ENCODE measurements around the gene MYL7. TPM values are rescaled to one million over a fixed set of nuclear protein-coding genes. Genes with fewer than 3 reads are reported as not detected.

MYL7 gene, protein sequence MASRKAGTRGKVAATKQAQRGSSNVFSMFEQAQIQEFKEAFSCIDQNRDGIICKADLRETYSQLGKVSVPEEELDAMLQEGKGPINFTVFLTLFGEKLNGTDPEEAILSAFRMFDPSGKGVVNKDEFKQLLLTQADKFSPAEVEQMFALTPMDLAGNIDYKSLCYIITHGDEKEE
- total RNA-seq, result not detected in 2 replicates

DNA sequence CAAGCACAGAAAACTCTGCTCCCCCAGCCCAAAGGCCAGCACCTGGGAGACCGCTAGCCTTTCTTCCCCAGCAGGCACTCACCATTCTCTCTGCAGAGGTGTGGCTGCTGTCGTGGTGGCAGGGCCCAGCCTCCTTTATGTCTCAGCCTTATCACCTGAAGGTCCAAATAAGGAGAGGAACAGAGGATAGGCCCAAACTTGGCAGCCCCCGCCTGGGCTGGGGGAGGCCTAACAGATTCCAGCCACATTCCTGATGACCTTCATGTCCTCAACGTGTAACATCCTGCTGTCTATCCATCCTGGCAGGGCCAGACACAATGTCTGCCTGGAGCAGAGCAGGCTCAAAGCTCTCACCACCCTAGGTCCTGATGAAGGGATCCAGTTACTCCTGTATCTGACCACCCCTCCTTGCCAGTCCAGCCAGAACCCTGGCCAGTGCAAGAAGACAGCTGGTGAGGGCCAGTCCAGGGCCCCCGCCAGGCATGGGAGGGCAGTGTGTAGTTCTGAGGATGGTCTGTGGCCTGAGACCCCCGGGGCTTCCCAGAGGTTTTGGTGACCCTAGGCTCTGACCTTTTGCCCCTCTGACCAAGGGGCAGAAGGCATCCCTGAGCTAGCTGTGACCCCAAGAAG is at the start of gene MYL7:
TSS of gene MYL7 (minus strand) at position 112 of the 630 bp plus-strand sequence. CDS start at position 85, 27 bp downstream.

DNA sequence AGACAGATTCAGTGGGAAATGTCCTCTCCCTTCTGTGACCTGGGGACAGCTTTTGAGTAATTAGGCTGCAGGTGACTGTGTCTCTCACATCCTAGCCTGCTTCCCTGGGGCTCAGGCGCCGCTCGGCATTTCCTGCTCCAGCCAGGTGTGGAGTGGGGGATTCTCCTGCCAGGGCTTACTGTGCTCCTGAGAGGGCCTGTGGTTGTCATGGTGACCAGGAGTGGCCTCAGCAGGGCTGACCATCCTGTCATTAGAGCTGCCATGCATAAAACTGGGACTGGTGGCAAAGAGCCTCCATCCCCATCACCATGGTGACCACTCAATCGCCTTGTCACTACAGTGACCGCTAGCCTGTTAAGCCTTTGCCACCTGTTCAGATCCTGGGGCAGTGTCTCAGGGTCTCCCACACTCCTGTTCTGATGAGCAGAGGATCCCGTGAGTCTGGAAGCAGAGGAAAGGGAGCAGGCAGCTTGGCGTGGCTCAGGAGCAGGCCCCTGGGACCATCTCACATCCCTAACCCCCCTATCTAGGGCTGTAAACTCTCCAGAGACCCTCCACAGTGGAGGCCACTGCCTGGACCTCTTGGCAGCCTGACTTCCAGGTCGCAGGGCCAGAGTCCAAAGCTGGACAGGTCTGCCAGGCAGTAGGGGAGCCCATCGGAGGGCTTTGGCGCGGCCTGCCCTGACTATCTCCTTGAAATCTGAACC is 48.3 kb upstream of the MYL7 start, which contains the start of gene GCK:
TSS of gene GCK (minus strand) at position 154 of the 707 bp plus-strand sequence. CDS start 486 bp downstream, outside the sequence.

DNA sequence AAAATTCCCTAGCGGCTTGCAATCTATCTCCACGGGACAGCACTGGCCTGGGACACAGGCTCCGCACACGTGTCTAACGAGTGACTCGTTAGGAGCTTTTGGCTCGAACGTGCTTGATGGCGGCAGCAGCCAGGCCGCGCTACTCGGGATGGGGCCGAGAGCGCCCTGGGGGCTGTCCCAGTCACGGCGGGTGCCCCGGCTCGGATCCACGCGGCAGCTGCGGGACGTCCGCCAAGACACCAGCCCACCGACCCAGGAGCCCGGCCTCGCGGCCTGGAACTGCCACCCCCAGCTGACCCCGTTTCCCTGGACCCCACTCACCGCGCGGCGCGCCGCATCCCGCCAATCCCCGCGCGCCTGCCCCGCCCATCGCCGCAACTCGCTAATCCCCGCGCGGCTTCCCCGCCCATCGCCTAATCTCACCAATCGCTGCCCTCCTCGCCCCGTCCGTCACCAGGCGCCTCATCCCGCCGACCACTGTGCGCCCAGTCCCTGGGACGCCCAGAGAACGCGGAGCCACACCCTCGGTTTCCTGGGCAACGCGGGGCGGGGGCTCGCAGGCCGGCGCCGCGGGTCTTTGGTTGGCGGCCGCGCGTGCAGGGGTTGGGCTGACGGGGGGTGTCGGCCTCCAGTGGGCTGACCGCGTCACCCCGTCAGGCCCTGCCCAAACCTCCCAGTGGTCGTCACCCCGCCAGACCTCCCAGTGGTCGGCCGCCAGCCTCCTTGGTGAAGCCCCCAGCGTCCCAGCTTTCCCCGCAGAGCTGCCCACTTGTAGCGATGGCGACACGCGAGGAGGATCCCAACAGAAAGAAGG is 17.7 kb downstream of the MYL7 start, which contains the start of gene POLD2:
TSS of gene POLD2 (minus strand) at position 359 of the 814 bp plus-strand sequence. CDS start 1,495 bp downstream, outside the sequence.

DNA sequence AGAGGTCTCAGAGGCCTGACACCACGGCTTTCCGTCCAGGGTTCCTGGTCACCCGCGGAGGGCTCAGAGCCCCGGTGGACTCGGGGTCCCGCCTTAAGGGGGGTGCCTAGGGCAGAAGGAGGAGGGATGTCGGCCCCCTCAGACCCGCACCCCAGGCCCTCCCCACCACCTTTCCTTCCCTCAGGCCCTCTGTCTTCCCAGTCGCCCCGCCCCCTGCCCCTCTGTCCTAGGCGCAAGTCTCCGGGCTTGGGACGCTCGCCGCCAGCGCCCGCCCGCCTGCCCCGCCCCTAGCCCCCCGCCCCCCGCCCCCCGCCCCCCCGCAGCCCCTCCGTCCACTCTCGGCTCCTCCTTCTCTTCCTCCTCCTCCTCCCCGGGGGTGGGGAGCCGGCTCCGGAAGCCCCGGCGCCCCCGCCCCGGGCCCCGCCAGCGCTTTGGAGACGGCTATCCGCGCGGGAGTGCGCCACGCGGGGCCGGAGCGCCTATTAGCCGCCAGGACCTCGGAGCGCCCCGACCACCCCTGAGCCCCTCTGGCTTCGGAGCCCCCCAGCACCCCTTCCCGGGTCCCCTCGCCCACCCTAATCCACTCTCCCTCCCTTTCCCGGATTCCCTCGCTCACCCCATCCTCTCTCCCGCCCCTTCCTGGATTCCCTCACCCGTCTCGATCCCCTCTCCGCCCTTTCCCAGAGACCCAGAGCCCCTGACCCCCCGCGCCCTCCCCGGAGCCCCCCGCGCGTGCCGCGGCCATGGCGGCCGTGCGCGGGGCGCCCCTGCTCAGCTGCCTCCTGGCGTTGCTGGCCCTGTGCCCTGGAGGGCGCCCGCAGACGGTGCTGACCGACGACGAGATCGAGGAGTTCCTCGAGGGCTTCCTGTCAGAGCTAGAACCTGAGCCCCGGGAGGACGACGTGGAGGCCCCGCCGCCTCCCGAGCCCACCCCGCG is 36.9 kb downstream of the MYL7 start, which contains the start of gene AEBP1:
TSS of gene AEBP1 (plus strand) at position 423 of the 937 bp plus-strand sequence. CDS start at position 744, 321 bp downstream.

Other genes with a start within 250 kb of the MYL7 start
- 18.1 and 29.3 TPM in 2 replicates for gene URGCP, start 234.7 kb downstream of the MYL7 start, total RNA-seq
- gene UBE2D4, start 214.9 kb downstream of the MYL7 start, total RNA-seq, result 4.7 and 9.1 TPM in 2 replicates
- not detected in 2 replicates for gene SPDYE1, start 143.4 kb downstream of the MYL7 start, total RNA-seq
- 82.6 and 159 TPM in 2 replicates for gene DBNL, start 96.6 kb downstream of the MYL7 start, total RNA-seq
- not detected in 2 replicates for gene PGAM2, start 75.8 kb downstream of the MYL7 start, total RNA-seq
- gene POLM, start 58.8 kb downstream of the MYL7 start, total RNA-seq, result 5.2 and 9.4 TPM in 2 replicates
- 1.3 and 27.3 TPM in 2 replicates for gene AEBP1, start 37.0 kb downstream of the MYL7 start, total RNA-seq
- gene POLD2, start 17.8 kb downstream of the MYL7 start, total RNA-seq, result 59.3 and 60.7 TPM in 2 replicates
- gene GCK, start 48.1 kb upstream of the MYL7 start, total RNA-seq, result under 0.01 and 0.25 TPM in 2 replicates
- 61.8 and 74.7 TPM in 2 replicates for gene YKT6, start 59.6 kb upstream of the MYL7 start, total RNA-seq
- under 0.01 and 0.57 TPM in 2 replicates for gene CAMK2B, start 184.3 kb upstream of the MYL7 start, total RNA-seq